Measurements from ENCODE around the gene JAG2.

The JAG2 gene

GRCh38 chr14:105132921-105133654, 35.5 kb downstream of the JAG2 start:
- no peaks in the 10 kb centered on the region for H3K9me3 ChIP-seq (ENCODE audit: low read depth, low read length)
- DNase-seq (ENCODE audit: low read depth, low spot score): no peak
- H3K9ac ChIP-seq (ENCODE audit: insufficient read length): no peak overlapping the region
- TF ChIP-seq FOXP2 (optimal IDR thresholded peaks at IDR 0.05; ENCODE audit: control extremely low read depth, extremely low read length, insufficient read depth) (no peak), POLR2AphosphoS5 (IDR thresholded peaks at IDR 0.05; ENCODE audit: borderline replicate concordance, low read depth, low read length) (no peak), EZH2 (IDR thresholded peaks at IDR 0.05) (no peak)
- H3K4me3 ChIP-seq: no peak overlapping the region
- no peaks in the 10 kb centered on the region for H3K36me3 ChIP-seq (ENCODE audit: insufficient read depth, low read length)
- H3K27ac ChIP-seq: no peak overlapping the region

- H3K27ac ChIP-seq: no peak overlapping the region
- no peak overlapping the region for H3K4me3 ChIP-seq
- no peak for TF ChIP-seq EZH2 (IDR thresholded peaks at IDR 0.05)
- no peak for TF ChIP-seq POLR2AphosphoS5 (IDR thresholded peaks at IDR 0.05; ENCODE audit: borderline replicate concordance, low read depth, low read length)
- no peak for TF ChIP-seq FOXP2 (optimal IDR thresholded peaks at IDR 0.05; ENCODE audit: control extremely low read depth, extremely low read length, insufficient read depth)
- H3K9ac ChIP-seq (ENCODE audit: insufficient read length): no peak overlapping the region
- DNase-seq (ENCODE audit: low read depth, low spot score): no peak
- H3K9me3 ChIP-seq (ENCODE audit: low read depth, low read length): no peaks in the 10 kb centered on the region
- H3K36me3 ChIP-seq (ENCODE audit: insufficient read depth, low read length): no peaks in the 10 kb centered on the region
Measured at GRCh38 chr14:105131241-105131640, 37.3 kb downstream of the JAG2 start.

- Histone ChIP-seq H3K9me3 (ENCODE audit: low read depth, low read length) (no peaks in the 10 kb centered on the region), H3K36me3 (ENCODE audit: insufficient read depth, low read length) (no peaks in the 10 kb centered on the region), H3K4me3 (no peak overlapping the region), H3K27ac (no peak overlapping the region), H3K9ac (ENCODE audit: insufficient read length) (no peak overlapping the region)
- DNase-seq (ENCODE audit: low read depth, low spot score): no peak
- TF ChIP-seq EZH2 (IDR thresholded peaks at IDR 0.05) (no peak), POLR2AphosphoS5 (IDR thresholded peaks at IDR 0.05; ENCODE audit: borderline replicate concordance, low read depth, low read length) (no peak), FOXP2 (optimal IDR thresholded peaks at IDR 0.05; ENCODE audit: control extremely low read depth, extremely low read length, insufficient read depth) (no peak)
Measured at GRCh38 chr14:105128059-105128458, 40.5 kb downstream of the JAG2 start.

- TF ChIP-seq POLR2AphosphoS5 (IDR thresholded peaks at IDR 0.05; ENCODE audit: borderline replicate concordance, low read depth, low read length) (no peak), FOXP2 (optimal IDR thresholded peaks at IDR 0.05; ENCODE audit: control extremely low read depth, extremely low read length, insufficient read depth) (no peak), EZH2 (IDR thresholded peaks at IDR 0.05) (no peak)
- H3K36me3 ChIP-seq (ENCODE audit: insufficient read depth, low read length): no peaks in the 10 kb centered on the region
- no peak overlapping the region for H3K27ac ChIP-seq
- no peak for DNase-seq (ENCODE audit: low read depth, low spot score)
- H3K9ac ChIP-seq (ENCODE audit: insufficient read length): no peak overlapping the region
- H3K4me3 ChIP-seq: no peak overlapping the region
- H3K9me3 ChIP-seq (ENCODE audit: low read depth, low read length): no peaks in the 10 kb centered on the region
Measured at GRCh38 chr14:105126981-105127329, 41.6 kb downstream of the JAG2 start.

GRCh38 chr14:105126126-105126980, 42.2 kb downstream of the JAG2 start:
- TF ChIP-seq FOXP2 (optimal IDR thresholded peaks at IDR 0.05; ENCODE audit: control extremely low read depth, extremely low read length, insufficient read depth) (no peak), EZH2 (IDR thresholded peaks at IDR 0.05) (no peak), POLR2AphosphoS5 (IDR thresholded peaks at IDR 0.05; ENCODE audit: borderline replicate concordance, low read depth, low read length) (no peak)
- H3K27ac ChIP-seq: no peak overlapping the region
- DNase-seq (ENCODE audit: low read depth, low spot score): no peak
- no peak overlapping the region for H3K9ac ChIP-seq (ENCODE audit: insufficient read length)
- H3K9me3 ChIP-seq (ENCODE audit: low read depth, low read length): no peaks in the 10 kb centered on the region
- H3K36me3 ChIP-seq (ENCODE audit: insufficient read depth, low read length): no peaks in the 10 kb centered on the region
- H3K4me3 ChIP-seq: no peak overlapping the region

- Histone ChIP-seq H3K9me3 (ENCODE audit: low read depth, low read length) (no peaks in the 10 kb centered on the region), H3K27ac (no peak overlapping the region), H3K4me3 (no peak overlapping the region), H3K9ac (ENCODE audit: insufficient read length) (no peak overlapping the region), H3K36me3 (ENCODE audit: insufficient read depth, low read length) (no peaks in the 10 kb centered on the region)
- TF ChIP-seq POLR2AphosphoS5 (IDR thresholded peaks at IDR 0.05; ENCODE audit: borderline replicate concordance, low read depth, low read length): no peak
- TF ChIP-seq EZH2 (IDR thresholded peaks at IDR 0.05): no peak
- TF ChIP-seq FOXP2 (optimal IDR thresholded peaks at IDR 0.05; ENCODE audit: control extremely low read depth, extremely low read length, insufficient read depth): no peak
- no peak for DNase-seq (ENCODE audit: low read depth, low spot score)
Measured at GRCh38 chr14:105124823-105125222, 43.8 kb downstream of the JAG2 start.

- no peak for DNase-seq (ENCODE audit: low read depth, low spot score)
- Histone ChIP-seq H3K9me3 (ENCODE audit: low read depth, low read length) (no peaks in the 10 kb centered on the region), H3K27ac (no peak overlapping the region), H3K4me3 (no peak overlapping the region), H3K9ac (ENCODE audit: insufficient read length) (no peak overlapping the region), H3K36me3 (ENCODE audit: insufficient read depth, low read length) (no peaks in the 10 kb centered on the region)
- no peak for TF ChIP-seq FOXP2 (optimal IDR thresholded peaks at IDR 0.05; ENCODE audit: control extremely low read depth, extremely low read length, insufficient read depth)
- no peak for TF ChIP-seq EZH2 (IDR thresholded peaks at IDR 0.05)
Measured at GRCh38 chr14:105123981-105124765, 44.4 kb downstream of the JAG2 start.

- TF ChIP-seq EZH2 (IDR thresholded peaks at IDR 0.05): no peak
- TF ChIP-seq FOXP2 (optimal IDR thresholded peaks at IDR 0.05; ENCODE audit: control extremely low read depth, extremely low read length, insufficient read depth): no peak
- no peak for TF ChIP-seq POLR2AphosphoS5 (IDR thresholded peaks at IDR 0.05; ENCODE audit: borderline replicate concordance, low read depth, low read length)
- Histone ChIP-seq H3K36me3 (ENCODE audit: insufficient read depth, low read length) (no peaks in the 10 kb centered on the region), H3K4me3 (no peak overlapping the region; the same call in 1 of the 2 replicates)
Measured at GRCh38 chr14:105123064-105123665, 45.4 kb downstream of the JAG2 start.

More at GRCh38 chr14:105123064-105123665, 45.4 kb downstream of the JAG2 start:
- H3K9ac ChIP-seq (ENCODE audit: insufficient read length): no peak overlapping the region
- H3K9me3 ChIP-seq (ENCODE audit: low read depth, low read length): no peaks in the 10 kb centered on the region
- no peak overlapping the region for H3K27ac ChIP-seq
- no peak for DNase-seq (ENCODE audit: low read depth, low spot score)
